ENCODE results near the gene P2RY2. TPM values are rescaled to one million over a fixed set of nuclear protein-coding genes. Genes with fewer than 3 reads are reported as not detected.
A peak's percentile ranks its signal among the peaks of the same experiment; 100 is the strongest.

Gene P2RY2
- total RNA-seq, 1 donor: 0.36 TPM

DNA sequence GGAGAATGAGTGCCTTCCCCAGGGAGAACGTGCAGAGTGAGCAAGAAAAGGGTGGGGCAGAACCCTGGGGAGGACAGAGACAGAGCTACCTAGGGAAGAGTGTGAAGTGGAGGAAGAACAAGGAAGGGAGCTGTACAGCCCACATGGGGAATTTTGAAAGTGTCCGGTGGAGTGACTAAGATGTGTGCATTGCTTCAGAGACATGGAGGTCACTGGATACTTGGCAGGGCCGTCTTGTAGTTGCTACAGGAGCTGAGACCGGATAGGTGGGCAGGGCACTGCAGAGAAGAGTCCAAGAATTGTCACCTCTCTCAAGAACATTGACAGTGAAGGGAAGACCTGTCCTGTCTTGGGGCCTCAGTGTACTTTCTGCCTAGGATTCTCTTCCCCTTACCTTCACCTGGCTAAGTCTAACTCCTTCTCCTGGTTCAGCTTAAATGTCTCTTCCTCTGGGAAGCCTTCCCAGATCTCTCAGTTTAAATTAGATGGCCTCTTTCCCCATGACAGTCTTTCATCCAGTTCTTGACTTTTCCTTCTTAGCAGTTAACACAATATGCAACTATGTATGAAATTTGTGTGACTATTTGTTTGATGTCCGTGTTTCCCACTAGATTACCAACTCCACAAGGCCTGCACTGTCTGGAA is 44.9 kb downstream of the P2RY2 start:
- no peaks in the 10 kb centered on the region for H3K79me2 ChIP-seq (ENCODE audit: insufficient read depth, low read length)
- H3K4me1 ChIP-seq (ENCODE audit: insufficient read depth, low read length): peaks cover 31% of the 10 kb centered on the region
- DNase-seq (ENCODE audit: insufficient read length, low spot score, missing footprints): peak; percentile 83
- TF ChIP-seq, protein P1, sequence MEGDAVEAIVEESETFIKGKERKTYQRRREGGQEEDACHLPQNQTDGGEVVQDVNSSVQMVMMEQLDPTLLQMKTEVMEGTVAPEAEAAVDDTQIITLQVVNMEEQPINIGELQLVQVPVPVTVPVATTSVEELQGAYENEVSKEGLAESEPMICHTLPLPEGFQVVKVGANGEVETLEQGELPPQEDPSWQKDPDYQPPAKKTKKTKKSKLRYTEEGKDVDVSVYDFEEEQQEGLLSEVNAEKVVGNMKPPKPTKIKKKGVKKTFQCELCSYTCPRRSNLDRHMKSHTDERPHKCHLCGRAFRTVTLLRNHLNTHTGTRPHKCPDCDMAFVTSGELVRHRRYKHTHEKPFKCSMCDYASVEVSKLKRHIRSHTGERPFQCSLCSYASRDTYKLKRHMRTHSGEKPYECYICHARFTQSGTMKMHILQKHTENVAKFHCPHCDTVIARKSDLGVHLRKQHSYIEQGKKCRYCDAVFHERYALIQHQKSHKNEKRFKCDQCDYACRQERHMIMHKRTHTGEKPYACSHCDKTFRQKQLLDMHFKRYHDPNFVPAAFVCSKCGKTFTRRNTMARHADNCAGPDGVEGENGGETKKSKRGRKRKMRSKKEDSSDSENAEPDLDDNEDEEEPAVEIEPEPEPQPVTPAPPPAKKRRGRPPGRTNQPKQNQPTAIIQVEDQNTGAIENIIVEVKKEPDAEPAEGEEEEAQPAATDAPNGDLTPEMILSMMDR (IDR thresholded peaks at IDR 0.05; ENCODE audit: extremely low read depth, low read depth, low read length): no peak
- H3K4me2 ChIP-seq (ENCODE audit: insufficient read depth, low read length): no peak overlapping the region
- no peak overlapping the region for H3K27ac ChIP-seq (ENCODE audit: low read depth, low read length)
- no peaks in the 10 kb centered on the region for H4K20me1 ChIP-seq (ENCODE audit: insufficient read depth, low read length)
- no peaks in the 10 kb centered on the region for H3K36me3 ChIP-seq (ENCODE audit: insufficient read depth, low read length)
- no peak overlapping the region for H2AFZ ChIP-seq (ENCODE audit: low read length)
- no peaks in the 10 kb centered on the region for H3K9me3 ChIP-seq (ENCODE audit: low read depth, low read length)
- no peak overlapping the region for H3K4me3 ChIP-seq (ENCODE audit: insufficient read depth, low read length)
- H3K27me3 ChIP-seq (ENCODE audit: insufficient read depth, low read length): no peaks in the 10 kb centered on the region

DNA sequence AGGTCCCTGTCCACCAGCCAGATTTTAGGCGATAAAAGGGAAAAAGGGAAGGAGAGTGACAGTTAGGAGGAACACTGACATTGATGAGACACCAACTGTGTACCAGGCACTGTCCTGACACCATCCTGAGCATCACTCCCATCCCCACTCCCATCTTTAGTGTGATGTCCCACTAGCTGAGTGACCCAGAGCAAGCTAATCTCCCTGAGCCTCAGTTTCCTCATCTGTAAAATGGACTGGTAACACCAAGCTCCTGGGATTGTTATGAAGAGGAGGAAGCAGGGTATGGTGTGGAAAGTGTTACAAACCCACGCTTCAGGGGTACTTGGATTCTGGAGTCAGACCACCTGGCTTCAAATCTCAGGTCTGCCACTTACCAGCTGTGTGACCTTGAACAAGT is 45.6 kb downstream of the P2RY2 start:
- H2AFZ ChIP-seq (ENCODE audit: low read length): no peak overlapping the region
- no peak overlapping the region for H3K4me2 ChIP-seq (ENCODE audit: insufficient read depth, low read length)
- peaks cover 24% of the 10 kb centered on the region for H3K4me1 ChIP-seq (ENCODE audit: insufficient read depth, low read length)
- H3K27me3 ChIP-seq (ENCODE audit: insufficient read depth, low read length): no peaks in the 10 kb centered on the region
- H3K4me3 ChIP-seq (ENCODE audit: insufficient read depth, low read length): no peak overlapping the region
- no peaks in the 10 kb centered on the region for H3K36me3 ChIP-seq (ENCODE audit: insufficient read depth, low read length)
- no peaks in the 10 kb centered on the region for H3K9me3 ChIP-seq (ENCODE audit: low read depth, low read length)
- H3K27ac ChIP-seq (ENCODE audit: low read depth, low read length): no peak overlapping the region
- no peaks in the 10 kb centered on the region for H4K20me1 ChIP-seq (ENCODE audit: insufficient read depth, low read length)
- DNase-seq (ENCODE audit: insufficient read length, low spot score, missing footprints): no peak
- TF ChIP-seq, protein P1 (IDR thresholded peaks at IDR 0.05; ENCODE audit: extremely low read depth, low read depth, low read length): no peak
- H3K79me2 ChIP-seq (ENCODE audit: insufficient read depth, low read length): no peaks in the 10 kb centered on the region

DNA sequence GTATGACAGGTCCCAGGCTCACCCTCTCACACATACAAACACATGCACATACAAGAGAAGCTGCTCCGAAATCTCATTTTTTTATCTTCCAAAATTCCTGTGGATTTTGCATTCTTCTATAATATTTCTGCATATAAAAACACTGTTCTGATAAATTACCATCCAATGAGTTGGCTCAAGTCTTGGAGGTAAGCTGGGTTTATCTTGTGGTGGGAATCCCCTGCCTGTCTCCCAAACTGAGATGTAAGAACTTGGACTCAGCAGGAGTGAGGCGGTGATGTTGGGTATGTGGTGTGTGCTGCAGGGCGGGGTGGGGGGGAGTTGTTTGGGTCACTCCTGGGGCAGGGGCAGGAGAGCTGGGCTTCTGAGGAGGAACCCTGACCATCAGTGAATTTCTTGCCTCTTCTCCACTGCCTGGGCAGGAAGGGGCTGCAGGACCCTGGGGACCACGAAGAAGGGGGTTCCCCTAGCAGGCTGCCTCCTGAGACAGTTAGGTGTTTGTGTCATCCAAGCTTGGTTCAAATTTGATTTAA is 47.3 kb downstream of the P2RY2 start:
- peaks cover 6% of the 10 kb centered on the region for H4K20me1 ChIP-seq (ENCODE audit: insufficient read depth, low read length)
- no peak overlapping the region for H3K27ac ChIP-seq (ENCODE audit: low read depth, low read length)
- no peaks in the 10 kb centered on the region for H3K9me3 ChIP-seq (ENCODE audit: low read depth, low read length)
- H3K4me3 ChIP-seq (ENCODE audit: insufficient read depth, low read length): peak overlapping the region; percentile 74
- peak; percentile 15 for DNase-seq (ENCODE audit: insufficient read length, low spot score, missing footprints)
- H2AFZ ChIP-seq (ENCODE audit: low read length): no peak overlapping the region
- no peaks in the 10 kb centered on the region for H3K27me3 ChIP-seq (ENCODE audit: insufficient read depth, low read length)
- no peaks in the 10 kb centered on the region for H3K79me2 ChIP-seq (ENCODE audit: insufficient read depth, low read length)
- H3K36me3 ChIP-seq (ENCODE audit: insufficient read depth, low read length): no peaks in the 10 kb centered on the region
- H3K4me2 ChIP-seq (ENCODE audit: insufficient read depth, low read length): peak overlapping the region; percentile 80
- peaks cover 22% of the 10 kb centered on the region for H3K4me1 ChIP-seq (ENCODE audit: insufficient read depth, low read length)
- TF ChIP-seq, protein P1 (IDR thresholded peaks at IDR 0.05; ENCODE audit: extremely low read depth, low read depth, low read length): no peak

DNA sequence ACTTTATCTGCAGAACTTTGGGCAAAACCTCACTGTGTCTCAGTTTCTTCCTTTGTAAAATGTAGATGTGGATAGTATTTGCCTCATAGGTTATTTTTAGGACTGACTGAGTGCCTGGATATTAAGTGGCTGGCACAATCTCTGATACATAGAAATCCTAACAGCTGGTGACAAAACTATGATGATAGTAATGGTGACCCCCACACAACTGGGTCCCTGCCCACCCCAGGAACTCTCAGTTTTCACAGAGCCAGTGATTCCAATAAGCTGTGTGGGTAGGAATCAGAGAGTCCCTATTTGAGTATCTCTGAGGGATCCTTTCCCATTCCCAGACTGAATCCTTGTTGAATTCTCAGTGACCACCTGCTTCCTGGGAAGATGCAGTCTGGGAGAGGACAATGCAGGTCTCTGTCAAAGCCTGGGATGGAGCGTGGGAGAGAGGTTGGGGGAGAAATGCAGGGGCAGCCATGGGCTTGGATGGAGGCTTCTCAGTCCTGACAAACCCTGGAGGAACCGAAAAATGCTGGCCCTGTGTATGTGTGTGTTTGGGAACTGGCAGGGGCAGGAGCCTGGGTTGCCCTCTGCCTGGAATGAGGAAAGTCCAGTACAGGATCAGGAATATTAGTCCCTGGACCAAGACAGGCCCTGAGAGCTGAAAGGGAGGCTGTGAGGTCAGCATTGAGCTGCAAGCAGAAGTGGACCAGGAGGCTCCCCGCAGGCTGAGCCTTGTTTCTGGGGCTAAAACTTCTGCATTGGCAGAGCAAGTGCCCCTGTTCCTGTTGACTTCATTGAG is 48.0 kb downstream of the P2RY2 start:
- Histone ChIP-seq H3K4me1 (ENCODE audit: insufficient read depth, low read length) (peaks cover 22% of the 10 kb centered on the region), H3K9me3 (ENCODE audit: low read depth, low read length) (no peaks in the 10 kb centered on the region), H4K20me1 (ENCODE audit: insufficient read depth, low read length) (peaks cover 7% of the 10 kb centered on the region), H3K27ac (ENCODE audit: low read depth, low read length) (no peak overlapping the region), H3K27me3 (ENCODE audit: insufficient read depth, low read length) (no peaks in the 10 kb centered on the region), H3K4me2 (ENCODE audit: insufficient read depth, low read length) (peak overlapping the region; percentile 29), H2AFZ (ENCODE audit: low read length) (no peak overlapping the region), H3K36me3 (ENCODE audit: insufficient read depth, low read length) (no peaks in the 10 kb centered on the region), H3K79me2 (ENCODE audit: insufficient read depth, low read length) (no peaks in the 10 kb centered on the region), H3K4me3 (ENCODE audit: insufficient read depth, low read length) (no peak overlapping the region)
- DNase-seq (ENCODE audit: insufficient read length, low spot score, missing footprints): no peak
- TF ChIP-seq, protein P1 (IDR thresholded peaks at IDR 0.05; ENCODE audit: extremely low read depth, low read depth, low read length): no peak
